Measurements from ENCODE around the gene C1GALT1C1.

The C1GALT1C1 gene

GRCh38 chrX:120638619-120639018 is 8.8 kb upstream of the C1GALT1C1 start:
- no peaks in the 10 kb centered on the region for H3K4me1 Mint-ChIP-seq (ENCODE audit: low read depth)
- H3K4me3 Mint-ChIP-seq: no peak overlapping the region
- no peaks in the 10 kb centered on the region for H3K36me3 Mint-ChIP-seq (ENCODE audit: low read depth)
- H3K27me3 Mint-ChIP-seq: no peaks in the 10 kb centered on the region
- DNase-seq: no peak
- no peak overlapping the region for H3K27ac Mint-ChIP-seq
- H3K9me3 Mint-ChIP-seq: no peaks in the 10 kb centered on the region

GRCh38 chrX:120625371-120625770 is 4.5 kb downstream of the C1GALT1C1 start:
- no peak for DNase-seq
- Mint-ChIP-seq H3K27me3 (no peaks in the 10 kb centered on the region), H3K27ac (no peak overlapping the region), H3K4me3 (no peak overlapping the region), H3K9me3 (no peaks in the 10 kb centered on the region), H3K4me1 (ENCODE audit: low read depth) (peaks cover 23% of the 10 kb centered on the region), H3K36me3 (ENCODE audit: low read depth) (peaks cover 49% of the 10 kb centered on the region)

GRCh38 chrX:120617996-120618630 is 11.7 kb downstream of the C1GALT1C1 start:
- H3K36me3 Mint-ChIP-seq (ENCODE audit: low read depth): peaks cover 61% of the 10 kb centered on the region
- H3K27me3 Mint-ChIP-seq: no peaks in the 10 kb centered on the region
- no peak overlapping the region for H3K27ac Mint-ChIP-seq

GRCh38 chrX:120614816-120615215 is 15.0 kb downstream of the C1GALT1C1 start:
- H3K27me3 Mint-ChIP-seq: no peaks in the 10 kb centered on the region
- no peak overlapping the region for H3K4me3 Mint-ChIP-seq
- DNase-seq: no peak
- no peaks in the 10 kb centered on the region for H3K9me3 Mint-ChIP-seq
- H3K36me3 Mint-ChIP-seq (ENCODE audit: low read depth): peaks cover 64% of the 10 kb centered on the region
- H3K27ac Mint-ChIP-seq: no peak overlapping the region
- peaks cover 6% of the 10 kb centered on the region for H3K4me1 Mint-ChIP-seq (ENCODE audit: low read depth)

More at GRCh38 chrX:120617996-120618630, 11.7 kb downstream of the C1GALT1C1 start:
- H3K4me3 Mint-ChIP-seq: no peak overlapping the region
- peaks cover 7% of the 10 kb centered on the region for H3K4me1 Mint-ChIP-seq (ENCODE audit: low read depth)
- H3K9me3 Mint-ChIP-seq: no peaks in the 10 kb centered on the region
- no peak for DNase-seq

- Mint-ChIP-seq H3K36me3 (ENCODE audit: low read depth) (peaks cover 72% of the 10 kb centered on the region), H3K4me3 (no peak overlapping the region), H3K27ac (no peak overlapping the region), H3K27me3 (no peaks in the 10 kb centered on the region), H3K4me1 (ENCODE audit: low read depth) (no peaks in the 10 kb centered on the region), H3K9me3 (no peaks in the 10 kb centered on the region)
- no peak for DNase-seq
Measured at GRCh38 chrX:120612086-120612485, 17.8 kb downstream of the C1GALT1C1 start.

- H3K4me3 Mint-ChIP-seq: peak overlapping the region; percentile 90
- no peaks in the 10 kb centered on the region for H3K27me3 Mint-ChIP-seq
- no peaks in the 10 kb centered on the region for H3K9me3 Mint-ChIP-seq
- H3K27ac Mint-ChIP-seq: peak overlapping the region; percentile 95
- peak; percentile 36 for DNase-seq
- H3K4me1 Mint-ChIP-seq (ENCODE audit: low read depth): peaks cover 7% of the 10 kb centered on the region
- H3K36me3 Mint-ChIP-seq (ENCODE audit: low read depth): peaks cover 36% of the 10 kb centered on the region
Measured at GRCh38 chrX:120604361-120604782, 25.5 kb downstream of the C1GALT1C1 start.

GRCh38 chrX:120603707-120604360 is 26.0 kb downstream of the C1GALT1C1 start, which contains the start of gene MCTS1:
MCTS1 (plus strand) TSS chrX:120604101; CDS start chrX:120604237, 136 bp downstream.
- Mint-ChIP-seq H3K27me3 (no peaks in the 10 kb centered on the region), H3K36me3 (ENCODE audit: low read depth) (peaks cover 30% of the 10 kb centered on the region), H3K4me3 (peak within 1 kb of the TSS; percentile 90), H3K9me3 (no peaks in the 10 kb centered on the region), H3K4me1 (ENCODE audit: low read depth) (peaks cover 7% of the 10 kb centered on the region), H3K27ac (peak within 1 kb of the TSS; percentile 95)
- peak; percentile 79 for DNase-seq

GRCh38 chrX:120585702-120586101 is 44.2 kb downstream of the C1GALT1C1 start:
- no peaks in the 10 kb centered on the region for H3K36me3 Mint-ChIP-seq (ENCODE audit: low read depth)
- H3K4me1 Mint-ChIP-seq (ENCODE audit: low read depth): no peaks in the 10 kb centered on the region
- no peak for DNase-seq
- no peak overlapping the region for H3K4me3 Mint-ChIP-seq
- H3K27me3 Mint-ChIP-seq: peaks cover 15% of the 10 kb centered on the region
- no peak overlapping the region for H3K27ac Mint-ChIP-seq
- H3K9me3 Mint-ChIP-seq: no peaks in the 10 kb centered on the region
